Measurements from ENCODE around the gene WDR59. TPM values are rescaled to one million over a fixed set of nuclear protein-coding genes. Genes with fewer than 3 reads are reported as not detected.

The WDR59 gene
- polyA plus RNA-seq, 2 of the 4 experiments (the other 2 are of a cell fraction) = 33.4 to 52.2 TPM

DNA sequence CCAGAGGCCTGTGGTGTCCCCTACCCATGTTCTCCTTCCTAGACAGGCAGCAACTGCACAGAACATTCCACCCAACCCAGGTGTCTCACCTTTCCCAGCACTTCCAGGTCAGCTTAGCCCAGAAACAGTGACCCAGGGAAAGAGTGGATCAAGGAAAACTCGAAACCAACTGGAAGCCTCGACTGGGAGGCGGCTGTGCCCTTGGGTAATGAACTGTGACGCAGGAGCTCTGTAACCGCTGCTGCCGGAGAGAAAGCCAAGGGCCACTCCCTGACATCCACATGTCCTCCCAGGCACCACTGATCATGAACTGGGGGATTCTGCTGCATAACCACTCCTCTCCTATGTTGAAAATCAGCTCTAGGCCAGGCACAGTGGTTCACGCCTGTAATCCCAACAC is 34.4 kb downstream of the WDR59 start:
- DNase-seq (ENCODE audit: low read depth in 1 of 2, low spot score in 1 of 2) = no peak
- 97% methylated on average over 7 of the region's 7 CpGs for WGBS (ENCODE audit: missing lambda C conversion rate)
- FAIRE-seq = no peak
- POLR2A ChIA-PET = no interaction called here
- Histone ChIP-seq H3K4me1 (no peaks in the 10 kb centered on the region), H3K9me3 (no peaks in the 10 kb centered on the region), H3K4me3 (no peak overlapping the region), H3K27ac (no peak overlapping the region), H3K4me2 (no peak overlapping the region)
- CTCF ChIA-PET = interaction anchor here (2.1 kb wide), 1 partner anchor 161 kb away, joined by 5 read pairs; no protein-coding TSS in a partner anchor
- ATAC-seq = no peak
- no peak for TF ChIP-seq CBX2 (IDR thresholded peaks at IDR 0.05; ENCODE audit: borderline replicate concordance, low read depth)
- no peak for TF ChIP-seq BHLHE40 (IDR thresholded peaks at IDR 0.05; ENCODE audit: low read depth, low read length)
- TF ChIP-seq POLR2A (IDR thresholded peaks at IDR 0.05; ENCODE audit: low read length) = no peak
- no peak for TF ChIP-seq CHD4 (IDR thresholded peaks at IDR 0.05; ENCODE audit: borderline replicate concordance)
- TF ChIP-seq RARB (CRISPR knock-in tag; IDR thresholded peaks at IDR 0.05) = no peak
- TF ChIP-seq ZNF302 (CRISPR knock-in tag; IDR thresholded peaks at IDR 0.05) = no peak
- no peak for TF ChIP-seq EHMT2 (IDR thresholded peaks at IDR 0.05; ENCODE audit: low read depth)
- no peak for TF ChIP-seq TFCP2L1 (CRISPR knock-in tag; IDR thresholded peaks at IDR 0.05)
- TF ChIP-seq HDAC2 (IDR thresholded peaks at IDR 0.05) = no peak
- TF ChIP-seq EHF (CRISPR knock-in tag; IDR thresholded peaks at IDR 0.05) = no peak
- TF ChIP-seq HOXB13 (CRISPR knock-in tag; IDR thresholded peaks at IDR 0.05; ENCODE audit: low read depth) = no peak
- no peak for TF ChIP-seq MAZ (IDR thresholded peaks at IDR 0.05; ENCODE audit: borderline replicate concordance, low read depth, low read length)
- no peak for TF ChIP-seq RAD21 (conservative IDR thresholded peaks at IDR 0.05 in 1 of 2, IDR thresholded peaks at IDR 0.05 in 1 of 2)

DNA sequence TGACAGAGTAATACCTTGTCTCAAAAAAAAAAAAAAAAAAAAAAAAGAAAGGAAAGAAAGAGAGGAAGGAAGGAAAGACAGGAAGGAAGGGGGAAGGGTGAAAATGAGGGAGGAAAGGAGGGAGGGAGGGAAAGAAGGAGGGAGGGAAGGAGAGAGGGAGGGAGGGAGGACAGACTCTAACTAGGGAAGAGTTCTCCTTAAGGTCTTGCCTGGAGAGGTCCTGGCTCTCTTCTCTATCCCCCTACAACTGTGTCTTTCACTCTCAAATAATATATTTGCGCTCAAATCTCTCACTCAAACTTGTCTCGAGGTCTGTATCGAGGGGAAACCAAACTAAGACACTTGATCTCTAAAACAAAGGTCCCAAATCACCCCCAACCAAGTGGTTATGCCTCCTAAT is 35.6 kb downstream of the WDR59 start:
- no peaks in the 10 kb centered on the region for H3K9me3 ChIP-seq
- H3K4me3 ChIP-seq = no peak overlapping the region
- FAIRE-seq (no peak), ATAC-seq (no peak), DNase-seq (ENCODE audit: low read depth in 1 of 2, low spot score in 1 of 2) (no peak)
- H3K4me1 ChIP-seq = no peaks in the 10 kb centered on the region
- ChIA-PET CTCF (no interaction called here), POLR2A (no interaction called here)
- 94% methylated on average over 3 of the region's 3 CpGs for WGBS (ENCODE audit: missing lambda C conversion rate)
- TF ChIP-seq NR3C1 (IDR thresholded peaks at IDR 0.05) = no peak
- TF ChIP-seq, protein P1, sequence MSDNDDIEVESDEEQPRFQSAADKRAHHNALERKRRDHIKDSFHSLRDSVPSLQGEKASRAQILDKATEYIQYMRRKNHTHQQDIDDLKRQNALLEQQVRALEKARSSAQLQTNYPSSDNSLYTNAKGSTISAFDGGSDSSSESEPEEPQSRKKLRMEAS (IDR thresholded peaks at IDR 0.05) = no peak
- TF ChIP-seq HDAC2 (IDR thresholded peaks at IDR 0.05) = no peak
- TF ChIP-seq EHMT2 (IDR thresholded peaks at IDR 0.05; ENCODE audit: low read depth) = no peak
- no peak for TF ChIP-seq JUN (IDR thresholded peaks at IDR 0.05)
- TF ChIP-seq CHD4 (IDR thresholded peaks at IDR 0.05; ENCODE audit: borderline replicate concordance) = no peak
- TF ChIP-seq EHF (CRISPR knock-in tag; IDR thresholded peaks at IDR 0.05) = no peak
- TF ChIP-seq, protein P2, sequence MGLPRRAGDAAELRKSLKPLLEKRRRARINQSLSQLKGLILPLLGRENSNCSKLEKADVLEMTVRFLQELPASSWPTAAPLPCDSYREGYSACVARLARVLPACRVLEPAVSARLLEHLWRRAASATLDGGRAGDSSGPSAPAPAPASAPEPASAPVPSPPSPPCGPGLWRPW (IDR thresholded peaks at IDR 0.05) = no peak
- no peak for TF ChIP-seq POLR2A (IDR thresholded peaks at IDR 0.05; ENCODE audit: low read length)
- H3K4me2 ChIP-seq = no peak overlapping the region
- H3K27ac ChIP-seq = no peak overlapping the region

DNA sequence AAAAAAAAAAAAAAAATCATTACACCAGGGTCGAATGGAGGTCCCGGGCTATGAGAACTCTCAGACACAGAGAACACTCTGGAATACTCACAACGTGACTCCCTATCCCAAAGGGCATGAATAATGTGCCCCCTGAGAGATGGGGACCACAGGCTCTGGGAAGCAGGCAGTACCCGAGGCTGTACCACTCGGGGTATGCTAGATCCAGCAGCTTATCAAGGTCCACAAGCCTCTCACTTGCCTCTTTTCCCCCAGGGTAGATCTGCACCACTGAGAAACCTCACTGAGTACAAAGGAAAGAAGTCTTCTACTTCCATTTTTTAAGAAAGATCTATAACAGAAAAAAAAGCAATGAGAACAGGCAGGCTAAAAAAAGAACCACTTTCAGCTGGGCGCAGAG is 40.5 kb downstream of the WDR59 start:
- H3K4me2 ChIP-seq = no peak overlapping the region
- DNase-seq (ENCODE audit: low read depth in 1 of 2, low spot score in 1 of 2) (no peak), FAIRE-seq (no peak), ATAC-seq (no peak)
- ChIA-PET POLR2A (no interaction called here), CTCF (interaction anchor here (0.7 to 1.7 kb wide), 2 partner anchors 11 to 286 kb away, joined by 3 to 6 read pairs; no protein-coding TSS in a partner anchor)
- H3K4me1 ChIP-seq = no peaks in the 10 kb centered on the region
- H3K27ac ChIP-seq = no peak overlapping the region
- WGBS (ENCODE audit: missing lambda C conversion rate) = 90% methylated on average over 6 of the region's 6 CpGs
- no peak overlapping the region for H3K4me3 ChIP-seq
- H3K9me3 ChIP-seq = no peaks in the 10 kb centered on the region
- no peak for TF ChIP-seq CHD4 (IDR thresholded peaks at IDR 0.05; ENCODE audit: borderline replicate concordance)
- no peak for TF ChIP-seq POLR2A (IDR thresholded peaks at IDR 0.05; ENCODE audit: low read length)
- no peak for TF ChIP-seq RNF2 (IDR thresholded peaks at IDR 0.05; ENCODE audit: borderline replicate concordance, low read depth)
- TF ChIP-seq, protein P3, sequence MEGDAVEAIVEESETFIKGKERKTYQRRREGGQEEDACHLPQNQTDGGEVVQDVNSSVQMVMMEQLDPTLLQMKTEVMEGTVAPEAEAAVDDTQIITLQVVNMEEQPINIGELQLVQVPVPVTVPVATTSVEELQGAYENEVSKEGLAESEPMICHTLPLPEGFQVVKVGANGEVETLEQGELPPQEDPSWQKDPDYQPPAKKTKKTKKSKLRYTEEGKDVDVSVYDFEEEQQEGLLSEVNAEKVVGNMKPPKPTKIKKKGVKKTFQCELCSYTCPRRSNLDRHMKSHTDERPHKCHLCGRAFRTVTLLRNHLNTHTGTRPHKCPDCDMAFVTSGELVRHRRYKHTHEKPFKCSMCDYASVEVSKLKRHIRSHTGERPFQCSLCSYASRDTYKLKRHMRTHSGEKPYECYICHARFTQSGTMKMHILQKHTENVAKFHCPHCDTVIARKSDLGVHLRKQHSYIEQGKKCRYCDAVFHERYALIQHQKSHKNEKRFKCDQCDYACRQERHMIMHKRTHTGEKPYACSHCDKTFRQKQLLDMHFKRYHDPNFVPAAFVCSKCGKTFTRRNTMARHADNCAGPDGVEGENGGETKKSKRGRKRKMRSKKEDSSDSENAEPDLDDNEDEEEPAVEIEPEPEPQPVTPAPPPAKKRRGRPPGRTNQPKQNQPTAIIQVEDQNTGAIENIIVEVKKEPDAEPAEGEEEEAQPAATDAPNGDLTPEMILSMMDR (IDR thresholded peaks at IDR 0.05) = no peak
- no peak for TF ChIP-seq JUNB (IDR thresholded peaks at IDR 0.05)
- no peak for TF ChIP-seq SREBF2 (IDR thresholded peaks at IDR 0.05)
